Duodenal mucosa (tissue), 2 donors: ENCODE measurements around the gene MYNN.
"Not testable (repeated sequence)": the region's sequence is repeated elsewhere in the genome, so short reads cannot be mapped to it uniquely, and the experiment has no call there.

Experiments
- H3K27ac ChIP-seq: one replicate; pipeline ENCODE4 v1.7.0; 2013; ENCODE audit warnings: low read depth, low read length
- H3K27me3 ChIP-seq, 2 donors: one replicate each; pipeline ENCODE4 v1.7.0; 2013; ENCODE audit warnings: low read length in 2 of 2, control low read depth in 1 of 2; ENCODE audit not compliant: insufficient read depth in 2 of 2, control insufficient read depth in 1 of 2
- H3K36me3 ChIP-seq, 2 donors: one replicate each; pipeline ENCODE4 v1.7.0; 2013; ENCODE audit warnings: low read length in 2 of 2, control low read depth in 1 of 2; ENCODE audit not compliant: insufficient read depth in 2 of 2, control insufficient read depth in 1 of 2
- H3K4me1 ChIP-seq, 2 donors: one replicate each; pipeline ENCODE4 v1.7.0; 2013; ENCODE audit warnings: low read length in 2 of 2, control low read depth in 1 of 2; ENCODE audit not compliant: insufficient read depth in 2 of 2, control insufficient read depth in 1 of 2
- H3K4me3 ChIP-seq, 2 donors: one replicate each; pipeline ENCODE4 v1.7.0; 2013; ENCODE audit warnings: low read length in 2 of 2, low read depth in 1 of 2
- H3K9ac ChIP-seq, 2 donors: one replicate each; pipeline ENCODE4 v1.7.0; 2013; ENCODE audit warnings: low read length in 2 of 2, low read depth in 1 of 2
- H3K9me3 ChIP-seq, 2 donors: one replicate each; pipeline ENCODE4 v1.7.0; 2013; ENCODE audit warnings: low read length in 2 of 2, control low read depth in 1 of 2; ENCODE audit not compliant: control insufficient read depth in 1 of 2

MYNN gene

GRCh38 chr3:169772897-169773816, at the start of gene MYNN:
Gene MYNN (plus strand): TSS chr3:169773396. CDS start chr3:169774296, 900 bp downstream.
- Histone ChIP-seq H3K27me3 (no peaks in the 10 kb centered on the region), H3K4me1 (peaks cover 21 to 25% of the 10 kb centered on the region in 2 donors), H3K9ac (peak within 1 kb of the TSS; percentile 95 to 100), H3K9me3 (no peaks in the 10 kb centered on the region), H3K36me3 (peaks cover 4 to 20% of the 10 kb centered on the region in 2 donors), H3K4me3 (peak within 1 kb of the TSS; percentile 97), H3K27ac (peak within 1 kb of the TSS; percentile 98)

DNA sequence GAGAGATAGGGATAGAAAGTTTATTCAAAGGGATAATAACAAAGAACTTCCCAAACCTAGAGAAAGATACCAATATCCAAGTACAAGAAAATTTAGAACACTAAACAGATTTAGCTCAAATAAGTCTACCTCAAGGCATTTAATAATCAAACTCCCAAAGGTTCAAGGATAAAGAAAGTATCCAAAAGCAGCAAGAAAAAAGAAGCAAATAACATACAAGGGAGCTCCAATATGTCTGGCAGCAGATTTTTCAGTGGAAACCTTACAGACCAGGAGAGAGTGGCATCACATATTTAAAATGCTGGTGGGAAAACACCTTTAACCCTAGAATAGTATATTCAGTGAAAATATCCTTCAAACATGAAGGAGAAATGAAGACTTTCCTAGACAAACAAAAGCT, 41.3 kb upstream of the MYNN start:
- H3K27ac ChIP-seq = not testable (repeated sequence)
- H3K9me3 ChIP-seq = peaks cover 5 to 11% of the 10 kb centered on the region in 2 donors

DNA sequence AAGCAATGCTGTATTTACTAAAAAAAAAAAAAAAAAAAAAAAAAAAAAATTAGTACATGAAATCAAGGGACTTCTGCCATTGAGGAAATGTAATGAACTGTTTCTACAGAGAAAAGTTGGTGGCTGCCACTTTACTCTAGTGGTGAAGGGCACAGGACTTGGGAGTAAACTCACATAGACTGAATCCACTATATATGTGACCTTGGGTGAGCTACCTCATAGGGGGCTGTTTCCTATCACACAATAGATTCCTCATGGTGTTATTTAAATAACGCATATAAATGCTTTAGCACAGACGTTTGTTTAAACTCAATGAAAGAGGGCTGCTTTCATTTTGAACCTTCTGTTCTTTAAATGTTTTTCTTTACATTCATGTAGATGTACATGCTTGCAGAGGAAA, 34.1 kb upstream of the MYNN start:
- no peak overlapping the region for H3K9ac ChIP-seq
- H3K9me3 ChIP-seq = peaks cover 3 to 6% of the 10 kb centered on the region in 2 donors
- H3K27me3 ChIP-seq = no peaks in the 10 kb centered on the region
- H3K4me1 ChIP-seq = no peaks in the 10 kb centered on the region
- H3K4me3 ChIP-seq = no peak overlapping the region
- H3K27ac ChIP-seq = no peak overlapping the region
- H3K36me3 ChIP-seq = no peaks in the 10 kb centered on the region

More for the DNA sequence above, 41.3 kb upstream of the MYNN start:
- not testable (repeated sequence) for H3K4me3 ChIP-seq, H3K4me1 ChIP-seq, H3K9ac ChIP-seq, H3K27me3 ChIP-seq, H3K36me3 ChIP-seq

GRCh38 chr3:169744366-169745054, 28.7 kb upstream of the MYNN start:
- H3K9ac ChIP-seq = no peak overlapping the region
- H3K27me3 ChIP-seq = peaks cover 0 to 10% of the 10 kb centered on the region in 2 donors
- no peak overlapping the region for H3K27ac ChIP-seq
- H3K36me3 ChIP-seq = no peaks in the 10 kb centered on the region
- no peaks in the 10 kb centered on the region for H3K9me3 ChIP-seq
- no peak overlapping the region for H3K4me3 ChIP-seq
- peaks cover 0 to 6% of the 10 kb centered on the region in 2 donors for H3K4me1 ChIP-seq

- no peaks in the 10 kb centered on the region for H3K9me3 ChIP-seq
- H3K36me3 ChIP-seq = no peaks in the 10 kb centered on the region
Measured at GRCh38 chr3:169746924-169747323, 26.3 kb upstream of the MYNN start.

DNA sequence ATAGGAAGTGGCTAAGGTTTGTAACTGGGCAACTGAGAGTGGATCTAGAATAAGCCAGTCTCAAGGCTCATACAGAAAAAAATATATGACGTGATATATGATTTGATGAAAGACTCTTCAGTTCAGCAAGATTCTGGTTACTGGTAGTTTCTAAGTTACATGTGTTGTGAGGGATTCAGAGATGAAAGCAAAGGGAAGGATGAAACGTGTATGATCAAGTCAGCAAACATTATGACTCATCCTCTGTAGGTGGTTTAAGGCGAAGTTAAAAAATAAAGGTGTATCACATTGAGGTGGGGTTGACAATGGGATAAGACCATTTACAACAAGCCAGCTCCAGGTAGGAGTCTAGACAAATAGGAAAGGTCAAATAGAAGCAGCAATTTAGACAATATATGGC, 24.5 kb upstream of the MYNN start:
- H3K36me3 ChIP-seq = no peaks in the 10 kb centered on the region
- peaks cover 0 to 15% of the 10 kb centered on the region in 2 donors for H3K4me1 ChIP-seq
- no peak overlapping the region for H3K27ac ChIP-seq
- H3K9ac ChIP-seq = no peak overlapping the region
- H3K9me3 ChIP-seq = no peaks in the 10 kb centered on the region
- no peak overlapping the region for H3K4me3 ChIP-seq
- H3K27me3 ChIP-seq = peaks cover 0 to 10% of the 10 kb centered on the region in 2 donors

More at GRCh38 chr3:169746924-169747323, 26.3 kb upstream of the MYNN start:
- Histone ChIP-seq H3K4me1 (peaks cover 0 to 15% of the 10 kb centered on the region in 2 donors), H3K27me3 (peaks cover 0 to 10% of the 10 kb centered on the region in 2 donors), H3K4me3 (no peak overlapping the region), H3K27ac (no peak overlapping the region), H3K9ac (no peak overlapping the region)

- peaks cover 0 to 10% of the 10 kb centered on the region in 2 donors for H3K27me3 ChIP-seq
- H3K36me3 ChIP-seq = no peaks in the 10 kb centered on the region
- no peak overlapping the region for H3K4me3 ChIP-seq
- no peaks in the 10 kb centered on the region for H3K9me3 ChIP-seq
- peaks cover 0 to 24% of the 10 kb centered on the region in 2 donors for H3K4me1 ChIP-seq
- no peak overlapping the region for H3K27ac ChIP-seq
- H3K9ac ChIP-seq = no peak overlapping the region
Measured at GRCh38 chr3:169750665-169751064, 22.5 kb upstream of the MYNN start.

GRCh38 chr3:169751875-169752274, 21.3 kb upstream of the MYNN start:
- peaks cover 0 to 24% of the 10 kb centered on the region in 2 donors for H3K4me1 ChIP-seq
- no peaks in the 10 kb centered on the region for H3K36me3 ChIP-seq
- H3K27ac ChIP-seq = no peak overlapping the region
- H3K9me3 ChIP-seq = no peaks in the 10 kb centered on the region
- no peak overlapping the region for H3K4me3 ChIP-seq
- no peak overlapping the region for H3K9ac ChIP-seq
- peaks cover 0 to 8% of the 10 kb centered on the region in 2 donors for H3K27me3 ChIP-seq

GRCh38 chr3:169754711-169755110, 18.5 kb upstream of the MYNN start:
- no peak overlapping the region for H3K9ac ChIP-seq
- no peak overlapping the region for H3K27ac ChIP-seq
- peaks cover 0 to 38% of the 10 kb centered on the region in 2 donors for H3K4me1 ChIP-seq
- H3K36me3 ChIP-seq = no peaks in the 10 kb centered on the region
- H3K4me3 ChIP-seq = no peak overlapping the region
- no peaks in the 10 kb centered on the region for H3K27me3 ChIP-seq
- no peaks in the 10 kb centered on the region for H3K9me3 ChIP-seq

GRCh38 chr3:169755488-169755887, 17.7 kb upstream of the MYNN start:
- Histone ChIP-seq H3K27ac (no peak overlapping the region), H3K36me3 (no peaks in the 10 kb centered on the region), H3K27me3 (no peaks in the 10 kb centered on the region), H3K4me1 (peaks cover 0 to 36% of the 10 kb centered on the region in 2 donors), H3K9ac (no peak overlapping the region), H3K9me3 (no peaks in the 10 kb centered on the region), H3K4me3 (no peak overlapping the region)
